ENCODE data around the gene GALNT15. TPM values are rescaled to one million over a fixed set of nuclear protein-coding genes. Genes with fewer than 3 reads are reported as not detected.
A peak's percentile ranks its signal among the peaks of the same experiment; 100 is the strongest.

Gene GALNT15
- total and polyA plus RNA-seq, 2 of the 4 experiments (the other 2 are of a cell fraction), result 12.8 to 19.7 TPM

GRCh38 chr3:16181361-16181760, 6.9 kb downstream of the GALNT15 start:
- dilution Hi-C loops (cut with HindIII; ENCODE audit: low sequenced_read_pairs, unreplicated experiment) (no loop called here), in situ Hi-C loops (cut with MboI; ENCODE audit: low sequenced_read_pairs) (loop anchor here (5.0 to 10.0 kb wide), 2 partner anchors 61 to 367 kb away; no protein-coding TSS in a partner anchor), intact Hi-C loops (cut with micrococcal nuclease) (loop anchor here (5.0 kb wide), 1 partner anchor 549 kb away; no protein-coding TSS in a partner anchor)
- H3K9me3 ChIP-seq (ENCODE audit: control insufficient read depth, insufficient read depth, low read length), result no peaks in the 10 kb centered on the region
- peak overlapping the region; percentile 57; the same call in 1 of the 2 replicates for H3K18ac ChIP-seq (ENCODE audit: low read depth, low read length)
- H4K20me1 ChIP-seq (ENCODE audit: insufficient read depth, low read length), result no peaks in the 10 kb centered on the region
- H4K8ac ChIP-seq (ENCODE audit: low read depth in 2 of 2, low read length in 2 of 2), result peak overlapping the region; percentile 41 to 57
- peaks cover 53% of the 10 kb centered on the region for H3K9me1 ChIP-seq (ENCODE audit: insufficient read depth, low read length)
- no peak overlapping the region for H3K4me3 ChIP-seq (ENCODE audit: insufficient read depth, low read depth, low read length)
- H2AK5ac ChIP-seq (ENCODE audit: low read depth, low read length), result peak overlapping the region; percentile 93
- no peak overlapping the region for H3K56ac ChIP-seq (ENCODE audit: extremely low read depth, insufficient read depth, low read length)
- H3K9ac ChIP-seq (ENCODE audit: low read depth, low read length), result no peak overlapping the region
- H3K27me3 ChIP-seq (ENCODE audit: control insufficient read depth, insufficient read depth, low read length), result no peaks in the 10 kb centered on the region
- no CpG with 5 or more reads among the region's 6 CpGs for WGBS, 2 experiments (ENCODE audit: extremely low coverage in 2 of 2, insufficient read length in 1 of 2)
- H3K23ac ChIP-seq (ENCODE audit: low read depth, low read length), result peak overlapping the region; percentile 27; the same call in 1 of the 2 replicates
- peaks cover 40% of the 10 kb centered on the region for H3K4me1 ChIP-seq (ENCODE audit: control insufficient read depth, insufficient read depth, low read length)
- peaks cover 36 to 62% of the 10 kb centered on the region in 2 experiments for H3K79me1 ChIP-seq (ENCODE audit: low read depth in 1 of 2, low read length in 2 of 2)
- H3K4ac ChIP-seq (ENCODE audit: low read depth, low read length), result peak overlapping the region; percentile 91
- no TSS peak for BruUV-seq (replicated peaks)
- peak overlapping the region; percentile 99 for H4K91ac ChIP-seq (ENCODE audit: insufficient read depth, low read depth, low read length)
- peak overlapping the region; percentile 16 for H2AFZ ChIP-seq (replicated peaks; ENCODE audit: low read length, poor library complexity)
- no peak overlapping the region for H3K4me2 ChIP-seq (ENCODE audit: low read depth, low read length)
- peak overlapping the region; percentile 67 for H4K5ac ChIP-seq (ENCODE audit: low read depth, low read length)
- DNase-seq, result peak; percentile 62
- H2BK15ac ChIP-seq (ENCODE audit: low read depth, low read length), result peak overlapping the region; percentile 94; the same call in 2 of the 3 replicates
- H3K36me3 ChIP-seq (ENCODE audit: control insufficient read depth, insufficient read depth, low read length), result peaks cover 20% of the 10 kb centered on the region
- H2AK9ac ChIP-seq (replicated peaks; ENCODE audit: low read depth, low read length, poor library complexity), result peak overlapping the region; percentile 37
- no peak for ATAC-seq (ENCODE audit: low read depth)
- peak overlapping the region; percentile 96 for H2BK20ac ChIP-seq (ENCODE audit: low read depth, low read length)
- POLR2A ChIA-PET (ENCODE audit: unreplicated experiment), result no interaction called here
- H3K27ac ChIP-seq (ENCODE audit: insufficient read depth, low read length), result peak overlapping the region; percentile 23; the same call in 1 of the 2 replicates
- H2BK120ac ChIP-seq (ENCODE audit: low read depth, low read length), result peak overlapping the region; percentile 84
- peak overlapping the region; percentile 94; the same call in 1 of the 2 replicates for H3K14ac ChIP-seq (replicated peaks; ENCODE audit: low read depth, low read length)
- CTCF ChIA-PET, result interaction anchor here (1.5 kb wide), 1 partner anchor 24 kb away, joined by 4 read pairs; no protein-coding TSS in a partner anchor
- no peak for TF ChIP-seq FOS (IDR thresholded peaks at IDR 0.05; ENCODE audit: low read depth, low read length)
- peak; percentile 89 for TF ChIP-seq CEBPB (IDR thresholded peaks at IDR 0.05; ENCODE audit: low read depth, low read length)
- 0 out of 2 replicates have a peak, but pooled peaks have one; percentile 10 for TF ChIP-seq MAZ (IDR thresholded peaks at IDR 0.05; ENCODE audit: borderline replicate concordance, low read depth, low read length)
- no peak for TF ChIP-seq CTCF (conservative IDR thresholded peaks at IDR 0.05; ENCODE audit: low read depth, low read length)
- peak overlapping the region; percentile 95 for H2BK5ac ChIP-seq (ENCODE audit: low read depth, low read length, poor library complexity, severe bottlenecking)
